Astrocyte of the hippocampus (primary cell): ENCODE measurements around the gene SGMS1.
A peak's percentile ranks its signal among the peaks of the same experiment; 100 is the strongest.
"Not testable (repeated sequence)": the region's sequence is repeated elsewhere in the genome, so short reads cannot be mapped to it uniquely, and the experiment has no call there.

ENCODE experiments used
- DNase-seq: peaks from one replicate; pipeline ENCODE4 v3.0.0; 2011; ENCODE audit warnings: low read depth, low spot score

SGMS1 gene

GRCh38 chr10:50426485-50426884 is 197.3 kb downstream of the SGMS1 start:
- DNase-seq = peak; percentile 29

GRCh38 chr10:50425215-50425614 is 198.5 kb downstream of the SGMS1 start:
- DNase-seq = not testable (repeated sequence)

GRCh38 chr10:50423448-50423847 is 200.3 kb downstream of the SGMS1 start:
- no peak for DNase-seq

- DNase-seq = no peak
Measured at GRCh38 chr10:50422259-50422658, 201.5 kb downstream of the SGMS1 start.

GRCh38 chr10:50421026-50421719 is 202.6 kb downstream of the SGMS1 start:
- DNase-seq = peak; percentile 42

GRCh38 chr10:50420196-50420595 is 203.6 kb downstream of the SGMS1 start:
- no peak for DNase-seq

GRCh38 chr10:50419756-50420155 is 204.0 kb downstream of the SGMS1 start:
- DNase-seq = no peak

GRCh38 chr10:50419091-50419490 is 204.7 kb downstream of the SGMS1 start:
- DNase-seq = no peak

GRCh38 chr10:50417886-50418830 is 205.6 kb downstream of the SGMS1 start:
- DNase-seq = peak; percentile 88

GRCh38 chr10:50417486-50417885 is 206.3 kb downstream of the SGMS1 start:
- no peak for DNase-seq

- DNase-seq = no peak
Measured at GRCh38 chr10:50416881-50417280, 206.9 kb downstream of the SGMS1 start.

- no peak for DNase-seq
Measured at GRCh38 chr10:50416181-50416824, 207.5 kb downstream of the SGMS1 start.

- DNase-seq = no peak
Measured at GRCh38 chr10:50415292-50415691, 208.5 kb downstream of the SGMS1 start.

GRCh38 chr10:50410066-50410811 is 213.5 kb downstream of the SGMS1 start:
- DNase-seq = peak; percentile 41

- no peak for DNase-seq
Measured at GRCh38 chr10:50407076-50407801, 216.5 kb downstream of the SGMS1 start.

GRCh38 chr10:50406457-50407070 is 217.2 kb downstream of the SGMS1 start:
- DNase-seq = no peak

- DNase-seq = no peak
Measured at GRCh38 chr10:50405723-50406122, 218.0 kb downstream of the SGMS1 start.

GRCh38 chr10:50404021-50404773 is 219.6 kb downstream of the SGMS1 start:
- no peak for DNase-seq

- DNase-seq = no peak
Measured at GRCh38 chr10:50403074-50403473, 220.7 kb downstream of the SGMS1 start.

GRCh38 chr10:50402466-50402865 is 221.3 kb downstream of the SGMS1 start:
- no peak for DNase-seq
